Liver (tissue), 3 donors: ENCODE measurements around the gene SERPIND1.
"Not testable (repeated sequence)": the region's sequence is repeated elsewhere in the genome, so short reads cannot be mapped to it uniquely, and the experiment has no call there.

Source experiments
- GABPA ChIP-seq, 2 donors: IDR thresholded peaks in 1 of 2; conservative IDR thresholded peaks in 1 of 2; 2 replicates each; pipeline ENCODE4 v1.6.1; 2016; ENCODE audit warnings: antibody characterized with exemption in 2 of 2, mild to moderate bottlenecking in 1 of 2, moderate library complexity in 1 of 2
- JUND ChIP-seq, 2 donors: IDR thresholded peaks; 2 replicates each; pipeline ENCODE4 v1.6.1; 2016; ENCODE audit warnings: antibody characterized with exemption in 2 of 2
- MAX ChIP-seq: IDR thresholded peaks from 2 replicates; pipeline ENCODE4 v1.6.1; 2016; ENCODE audit warnings: antibody characterized with exemption
- RAD21 ChIP-seq, 2 donors: IDR thresholded peaks; 2 replicates each; pipeline ENCODE4 v1.6.1; 2016; ENCODE audit warnings: antibody characterized with exemption in 2 of 2, mild to moderate bottlenecking in 2 of 2
- SP1 ChIP-seq: IDR thresholded peaks from 2 replicates; pipeline ENCODE4 v1.6.1; 2018; ENCODE audit warnings: antibody characterized with exemption, mild to moderate bottlenecking
- TAF1 ChIP-seq: conservative IDR thresholded peaks from 2 replicates; pipeline ENCODE4 v1.6.1; 2016; ENCODE audit warnings: antibody characterized with exemption, mild to moderate bottlenecking
- YY1 ChIP-seq: IDR thresholded peaks from 2 replicates; pipeline ENCODE4 v1.6.1; 2016; ENCODE audit warnings: antibody characterized with exemption, mild to moderate bottlenecking
- TF ChIP-seq, protein P1 (sequence below): fragments of 150-350 bp; IDR thresholded peaks from 2 replicates; pipeline ENCODE4 v1.5.1; 2017; ENCODE audit warnings: improper control_type of control experiment, low read depth, low read length; ENCODE audit not compliant: missing input control
- TF ChIP-seq, protein P2 (sequence below): IDR thresholded peaks from 2 replicates; pipeline ENCODE4 v1.6.1; 2016; ENCODE audit warnings: antibody characterized with exemption, mild to moderate bottlenecking
- donor health status: healthy.
- donor health status: healthy.

DNA sequence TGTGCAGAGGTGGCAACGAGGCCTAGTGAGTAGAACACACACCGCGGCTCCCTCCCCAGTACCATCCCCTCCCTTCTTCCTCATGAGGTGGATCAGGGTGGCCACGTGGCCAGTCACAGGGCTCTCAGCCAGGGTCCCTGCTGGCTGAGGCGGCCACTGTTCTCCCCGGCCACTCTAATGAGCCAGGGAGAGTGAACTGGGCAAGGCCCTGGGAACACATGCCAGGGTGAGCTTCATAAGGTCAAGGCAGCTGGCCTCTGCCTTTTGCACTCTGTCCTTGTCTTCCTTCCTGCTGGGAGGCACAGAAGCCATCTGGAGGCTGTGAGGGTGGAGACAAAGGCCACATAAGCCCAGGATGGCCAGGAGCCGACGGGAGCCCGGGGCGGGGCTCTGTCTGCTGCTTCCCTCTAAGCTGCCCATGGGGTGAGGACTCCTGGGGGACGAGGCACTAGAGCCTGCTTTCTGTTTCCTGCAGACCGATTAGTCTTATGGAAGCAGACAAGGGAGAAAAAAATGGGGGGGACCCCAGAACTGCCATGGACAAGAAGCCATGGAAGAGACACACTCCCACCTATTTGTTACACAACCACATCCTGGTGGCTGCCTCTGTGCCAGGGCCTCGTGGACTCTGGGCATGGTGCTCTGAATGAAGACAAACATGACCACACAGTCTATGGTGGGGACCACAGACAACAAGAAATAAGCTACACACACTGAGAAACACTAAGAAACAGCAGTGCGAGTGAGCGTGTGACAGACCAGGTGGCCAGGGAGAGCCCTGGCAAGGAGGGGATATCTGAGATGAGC is 38.4 kb upstream of the SERPIND1 start:
- TF ChIP-seq, protein P1, sequence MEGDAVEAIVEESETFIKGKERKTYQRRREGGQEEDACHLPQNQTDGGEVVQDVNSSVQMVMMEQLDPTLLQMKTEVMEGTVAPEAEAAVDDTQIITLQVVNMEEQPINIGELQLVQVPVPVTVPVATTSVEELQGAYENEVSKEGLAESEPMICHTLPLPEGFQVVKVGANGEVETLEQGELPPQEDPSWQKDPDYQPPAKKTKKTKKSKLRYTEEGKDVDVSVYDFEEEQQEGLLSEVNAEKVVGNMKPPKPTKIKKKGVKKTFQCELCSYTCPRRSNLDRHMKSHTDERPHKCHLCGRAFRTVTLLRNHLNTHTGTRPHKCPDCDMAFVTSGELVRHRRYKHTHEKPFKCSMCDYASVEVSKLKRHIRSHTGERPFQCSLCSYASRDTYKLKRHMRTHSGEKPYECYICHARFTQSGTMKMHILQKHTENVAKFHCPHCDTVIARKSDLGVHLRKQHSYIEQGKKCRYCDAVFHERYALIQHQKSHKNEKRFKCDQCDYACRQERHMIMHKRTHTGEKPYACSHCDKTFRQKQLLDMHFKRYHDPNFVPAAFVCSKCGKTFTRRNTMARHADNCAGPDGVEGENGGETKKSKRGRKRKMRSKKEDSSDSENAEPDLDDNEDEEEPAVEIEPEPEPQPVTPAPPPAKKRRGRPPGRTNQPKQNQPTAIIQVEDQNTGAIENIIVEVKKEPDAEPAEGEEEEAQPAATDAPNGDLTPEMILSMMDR: not testable (repeated sequence)
- not testable (repeated sequence) for TF ChIP-seq JUND (IDR thresholded peaks at IDR 0.05); SP1; TAF1; RAD21 (IDR thresholded peaks at IDR 0.05); MAX; GABPA (IDR thresholded peaks at IDR 0.05 in 1 of 2, conservative IDR thresholded peaks at IDR 0.05 in 1 of 2); YY1
- TF ChIP-seq, protein P2, sequence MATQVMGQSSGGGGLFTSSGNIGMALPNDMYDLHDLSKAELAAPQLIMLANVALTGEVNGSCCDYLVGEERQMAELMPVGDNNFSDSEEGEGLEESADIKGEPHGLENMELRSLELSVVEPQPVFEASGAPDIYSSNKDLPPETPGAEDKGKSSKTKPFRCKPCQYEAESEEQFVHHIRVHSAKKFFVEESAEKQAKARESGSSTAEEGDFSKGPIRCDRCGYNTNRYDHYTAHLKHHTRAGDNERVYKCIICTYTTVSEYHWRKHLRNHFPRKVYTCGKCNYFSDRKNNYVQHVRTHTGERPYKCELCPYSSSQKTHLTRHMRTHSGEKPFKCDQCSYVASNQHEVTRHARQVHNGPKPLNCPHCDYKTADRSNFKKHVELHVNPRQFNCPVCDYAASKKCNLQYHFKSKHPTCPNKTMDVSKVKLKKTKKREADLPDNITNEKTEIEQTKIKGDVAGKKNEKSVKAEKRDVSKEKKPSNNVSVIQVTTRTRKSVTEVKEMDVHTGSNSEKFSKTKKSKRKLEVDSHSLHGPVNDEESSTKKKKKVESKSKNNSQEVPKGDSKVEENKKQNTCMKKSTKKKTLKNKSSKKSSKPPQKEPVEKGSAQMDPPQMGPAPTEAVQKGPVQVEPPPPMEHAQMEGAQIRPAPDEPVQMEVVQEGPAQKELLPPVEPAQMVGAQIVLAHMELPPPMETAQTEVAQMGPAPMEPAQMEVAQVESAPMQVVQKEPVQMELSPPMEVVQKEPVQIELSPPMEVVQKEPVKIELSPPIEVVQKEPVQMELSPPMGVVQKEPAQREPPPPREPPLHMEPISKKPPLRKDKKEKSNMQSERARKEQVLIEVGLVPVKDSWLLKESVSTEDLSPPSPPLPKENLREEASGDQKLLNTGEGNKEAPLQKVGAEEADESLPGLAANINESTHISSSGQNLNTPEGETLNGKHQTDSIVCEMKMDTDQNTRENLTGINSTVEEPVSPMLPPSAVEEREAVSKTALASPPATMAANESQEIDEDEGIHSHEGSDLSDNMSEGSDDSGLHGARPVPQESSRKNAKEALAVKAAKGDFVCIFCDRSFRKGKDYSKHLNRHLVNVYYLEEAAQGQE: not testable (repeated sequence)
